ENCODE results near the gene AKTIP. TPM values are rescaled to one million over a fixed set of nuclear protein-coding genes. Genes with fewer than 3 reads are reported as not detected.
"Not testable (repeated sequence)": the region's sequence is repeated elsewhere in the genome, so short reads cannot be mapped to it uniquely, and the experiment has no call there.

The AKTIP gene
- 10.4 and 13.6 TPM in 2 replicates for total RNA-seq (2014; rRNA removed)
- polyA plus RNA-seq (2012), result 13.4 TPM

GRCh38 chr16:53502331-53503269, at the start of gene AKTIP:
Gene AKTIP, minus strand, starts transcription at chr16:53503209. Its CDS starts 2,950 bp downstream, at chr16:53500259.
- DNase-seq (ENCODE audit: low read depth), result peak; percentile 19

- peak; percentile 81 for DNase-seq (ENCODE audit: low read depth)
These were observed 47.1 kb upstream of the AKTIP start for GRCh38 chr16:53549970-53550690.

DNA sequence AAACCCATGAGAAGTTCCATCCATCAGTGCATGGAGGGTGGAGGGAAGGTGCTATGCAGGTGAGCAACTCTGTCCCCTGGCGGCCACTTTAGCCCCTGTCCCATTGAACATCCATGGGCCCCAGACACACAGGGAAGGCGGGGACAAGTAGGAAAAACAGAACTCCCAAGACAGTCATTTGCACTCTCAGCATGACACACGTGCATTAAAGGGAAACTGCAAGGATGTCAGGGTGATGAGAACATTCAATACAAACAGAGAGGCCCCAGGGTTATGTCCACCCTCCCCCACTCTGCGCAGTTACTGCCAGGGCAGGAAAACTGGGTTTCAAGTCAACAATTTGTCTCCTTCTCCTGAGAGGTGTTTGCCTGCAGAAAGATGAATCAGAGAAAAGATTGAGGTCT, 44.0 kb upstream of the AKTIP start:
- DNase-seq (ENCODE audit: low read depth), result peak; percentile 46

DNA sequence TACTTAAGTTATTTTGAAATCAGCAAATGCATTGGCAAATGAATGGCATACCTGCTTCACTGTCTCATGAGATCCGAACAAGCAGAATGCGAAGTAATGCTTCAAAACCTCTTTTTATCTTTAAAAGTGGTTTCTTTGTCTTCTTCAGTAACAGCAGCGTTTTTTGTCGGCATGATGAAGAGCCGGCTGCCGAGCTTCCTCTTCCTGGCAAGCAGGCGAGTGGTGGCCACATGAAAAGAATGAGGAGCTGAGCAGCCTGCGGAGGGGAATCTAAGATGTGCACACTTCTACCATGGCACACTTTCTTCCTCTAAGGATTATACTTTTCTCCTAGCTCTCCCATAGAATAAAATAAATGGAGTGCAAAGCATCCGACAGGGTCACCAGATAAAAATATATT, 42.4 kb upstream of the AKTIP start:
- DNase-seq (ENCODE audit: low read depth), result no peak

DNA sequence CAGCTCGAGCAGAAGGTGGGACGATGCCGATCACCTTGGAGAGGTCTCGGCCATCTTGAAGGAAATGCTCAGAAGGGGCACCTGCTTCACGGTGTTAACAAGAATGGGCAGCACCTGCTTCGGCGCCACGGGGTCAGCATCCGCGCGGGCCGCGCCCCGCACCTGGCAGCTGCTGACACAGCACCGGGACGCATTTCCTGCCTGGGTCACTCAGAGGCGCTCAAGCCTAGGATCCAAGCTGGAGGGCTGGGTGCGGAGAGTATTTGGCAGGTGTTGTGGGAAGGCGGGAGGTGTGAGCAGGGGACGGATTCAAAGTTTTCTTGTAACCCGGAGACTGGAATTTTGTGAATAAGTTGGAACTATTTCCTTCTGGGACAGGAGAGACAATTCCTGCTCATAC, 39.3 kb upstream of the AKTIP start:
- no peak for DNase-seq (ENCODE audit: low read depth)

GRCh38 chr16:53541326-53541725, 38.3 kb upstream of the AKTIP start:
- no peak for DNase-seq (ENCODE audit: low read depth)

GRCh38 chr16:53539759-53540718, 37.0 kb upstream of the AKTIP start:
- DNase-seq (ENCODE audit: low read depth), result not testable (repeated sequence)

DNA sequence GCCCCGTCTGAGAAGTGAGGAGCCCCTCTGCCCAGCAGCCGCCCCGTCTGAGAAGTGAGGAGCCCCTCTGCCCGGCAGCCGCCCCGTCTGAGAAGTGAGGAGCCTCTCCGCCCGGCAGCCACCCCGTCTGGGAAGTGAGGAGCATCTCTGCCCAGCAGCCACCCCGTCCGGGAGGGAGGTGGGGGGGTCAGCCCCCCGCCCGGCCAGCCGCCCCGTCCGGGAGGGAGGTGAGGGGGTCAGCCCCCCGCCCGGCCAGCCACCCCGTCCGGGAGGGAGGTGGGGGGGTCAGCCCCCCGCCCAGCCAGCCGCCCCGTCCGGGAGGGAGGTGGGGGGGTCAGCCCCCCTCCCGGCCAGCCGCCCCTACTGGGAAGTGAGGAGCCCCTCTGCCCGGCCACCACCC, 36.3 kb upstream of the AKTIP start:
- DNase-seq (ENCODE audit: low read depth), result not testable (repeated sequence)

GRCh38 chr16:53537626-53538025, 34.6 kb upstream of the AKTIP start:
- DNase-seq (ENCODE audit: low read depth), result no peak

- no peak for DNase-seq (ENCODE audit: low read depth)
These were observed 31.2 kb upstream of the AKTIP start for GRCh38 chr16:53534206-53534605.

DNA sequence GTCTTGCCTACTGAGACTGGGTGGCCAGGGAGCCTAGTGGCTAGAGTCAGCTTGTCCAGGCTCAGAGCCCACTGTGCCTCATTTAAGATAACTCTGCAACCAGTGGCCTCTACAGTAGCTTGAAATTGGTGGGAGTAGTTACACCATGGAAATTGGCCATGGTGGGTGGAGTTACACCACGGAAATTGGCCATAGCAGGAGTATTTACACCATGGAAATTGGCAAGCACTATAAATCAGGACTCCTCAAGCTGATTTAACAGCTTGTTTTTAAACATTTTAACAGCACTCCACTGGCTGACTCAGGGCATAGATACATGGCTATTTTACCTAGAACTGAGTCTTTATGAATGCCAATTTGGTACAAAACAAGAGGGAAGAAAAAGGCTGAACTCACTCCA, 27.7 kb upstream of the AKTIP start:
- DNase-seq (ENCODE audit: low read depth), result no peak

DNA sequence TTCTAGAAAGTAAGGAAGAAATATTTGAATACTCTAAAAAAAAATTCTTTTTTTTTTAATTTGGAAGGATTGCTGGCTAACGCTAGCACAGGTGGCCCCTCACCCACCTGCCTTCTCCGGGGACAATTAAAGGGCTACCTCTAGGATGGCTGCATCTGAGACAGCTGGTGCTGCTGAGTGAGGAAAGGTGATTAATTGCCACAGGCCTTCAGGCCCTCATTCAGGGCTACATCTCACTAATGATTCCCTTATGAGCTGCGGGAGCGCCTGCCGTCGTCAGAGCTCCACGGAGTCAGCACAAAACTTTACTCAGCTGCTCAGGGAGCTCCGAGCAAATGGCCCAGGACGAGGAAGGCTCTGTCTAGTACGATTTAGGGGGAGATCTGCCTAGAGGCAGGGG, 27.0 kb upstream of the AKTIP start:
- no peak for DNase-seq (ENCODE audit: low read depth)

DNA sequence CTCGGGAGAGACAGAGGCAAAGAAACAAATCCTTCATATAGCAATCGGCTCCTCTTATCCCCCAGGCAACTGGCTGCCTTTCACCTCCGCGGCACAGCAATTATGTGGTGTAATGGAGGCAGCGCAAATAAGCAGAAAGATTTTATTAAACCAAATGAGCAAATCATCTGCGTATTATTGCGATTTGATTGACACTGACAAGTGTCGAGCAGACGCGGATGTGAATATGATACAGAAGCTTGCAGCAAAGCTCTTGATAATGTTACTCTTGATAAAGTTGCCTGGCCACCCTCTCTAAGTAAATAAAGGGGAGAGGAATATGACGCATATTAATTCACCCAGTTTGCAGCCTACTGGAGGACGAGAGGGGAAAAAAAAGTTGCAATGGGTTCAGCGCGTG, 26.5 kb upstream of the AKTIP start:
- DNase-seq (ENCODE audit: low read depth), result peak; percentile 79

DNA sequence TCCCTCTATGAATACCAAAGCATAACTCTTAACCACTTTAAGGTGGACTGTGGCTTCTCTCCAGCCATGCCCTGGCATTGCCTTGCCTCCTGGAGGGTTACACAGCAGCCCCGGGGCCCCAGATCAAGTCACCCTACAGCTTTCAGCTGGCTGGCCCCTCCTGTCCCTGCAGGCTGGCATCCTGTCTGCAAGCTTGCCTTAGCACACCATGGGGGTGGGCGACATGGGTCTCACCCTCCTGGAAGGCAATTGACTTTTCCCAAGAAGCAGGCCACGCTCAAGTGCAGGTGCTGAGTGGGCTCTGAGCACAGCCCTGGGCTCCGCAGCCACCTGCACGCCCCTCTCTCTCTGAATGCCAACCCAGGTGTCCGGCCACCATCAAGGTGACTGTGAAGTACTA, 25.8 kb upstream of the AKTIP start:
- no peak for DNase-seq (ENCODE audit: low read depth)

GRCh38 chr16:53523971-53524548, 21.1 kb upstream of the AKTIP start:
- no peak for DNase-seq (ENCODE audit: low read depth)

DNA sequence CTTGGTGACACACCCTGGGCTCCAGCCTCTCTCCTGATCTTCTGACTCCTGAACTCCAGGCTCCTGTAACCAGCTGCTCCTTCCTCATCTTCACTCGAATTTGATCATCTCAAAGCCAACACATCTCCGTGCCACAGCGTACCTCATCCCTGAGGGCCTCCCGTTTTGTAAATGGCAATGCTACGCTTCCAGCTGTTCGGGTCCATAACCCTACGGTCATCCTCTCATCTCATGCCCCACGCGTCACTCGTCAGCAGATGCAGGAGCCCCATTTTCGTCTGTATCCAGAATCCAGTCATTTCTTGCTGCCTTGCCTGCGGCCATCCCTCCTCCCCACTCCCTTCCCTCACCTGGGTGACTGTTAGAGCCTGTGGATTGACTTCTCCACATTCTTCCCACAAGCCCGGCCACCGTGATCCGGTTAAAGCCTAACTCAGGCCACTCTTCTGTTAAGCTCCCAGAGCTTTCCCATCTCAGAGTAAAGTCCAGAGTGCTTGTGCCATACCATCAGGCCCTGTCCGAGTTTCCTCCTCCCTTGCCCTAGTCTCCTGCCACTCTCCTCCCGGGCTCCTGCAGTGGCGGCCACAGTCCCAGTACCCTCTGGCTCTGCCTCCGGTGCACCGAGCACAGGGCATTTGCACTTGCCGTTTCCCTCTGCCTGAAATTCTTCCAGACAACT, 20.3 kb upstream of the AKTIP start:
- DNase-seq (ENCODE audit: low read depth), result no peak

- DNase-seq (ENCODE audit: low read depth), result no peak
These were observed 16.5 kb upstream of the AKTIP start for GRCh38 chr16:53519417-53520091.

- no peak for DNase-seq (ENCODE audit: low read depth)
These were observed 15.8 kb upstream of the AKTIP start for GRCh38 chr16:53518550-53519416.

- DNase-seq (ENCODE audit: low read depth), result no peak
These were observed 14.8 kb upstream of the AKTIP start for GRCh38 chr16:53517851-53518250.

Measured in LHCN-M2 (cell line).